Activated CD4-positive, alpha-beta T cell treated with anti-CD3 and anti-CD28 coated beads, Interleukin-10, Interleukin-2, amounts not matched to agents 100 ng/mL and 50 ng/mL, durations not matched to agents 16 hours and 8 hours (primary cell): ENCODE results near the gene CDSN.
A peak's percentile ranks its signal among the peaks of the same experiment; 100 is the strongest.

Experiments used
- DNase-seq: peaks from one replicate; pipeline ENCODE4 v3.0.0-alpha.2; 2020

The CDSN gene

GRCh38 chr6:31114970-31115849 is 5.0 kb downstream of the CDSN start:
- DNase-seq = no peak

- no peak for DNase-seq
These were observed 5.7 kb downstream of the CDSN start, which contains the start of gene PSORS1C1 for GRCh38 chr6:31114541-31114878. TSS of gene PSORS1C1 (plus strand) at chr6:31114800. CDS start at chr6:31129633, 14,833 bp downstream.

GRCh38 chr6:31113861-31114540 is 6.2 kb downstream of the CDSN start:
- no peak for DNase-seq

- no peak for DNase-seq
These were observed 7.8 kb downstream of the CDSN start, which contains the start of gene C6orf15 for GRCh38 chr6:31112478-31112877. TSS of gene C6orf15 (minus strand) at chr6:31112575. CDS start at chr6:31112555, 20 bp downstream.

GRCh38 chr6:31111712-31112111 is 8.5 kb downstream of the CDSN start:
- no peak for DNase-seq

GRCh38 chr6:31110825-31111582 is 9.2 kb downstream of the CDSN start:
- DNase-seq = no peak

GRCh38 chr6:31107052-31107451 is 13.2 kb downstream of the CDSN start:
- DNase-seq = no peak

GRCh38 chr6:31103136-31103535 is 17.1 kb downstream of the CDSN start:
- no peak for DNase-seq

- no peak for DNase-seq
These were observed 21.8 kb downstream of the CDSN start for GRCh38 chr6:31098449-31098938.

GRCh38 chr6:31096656-31097055 is 23.6 kb downstream of the CDSN start:
- no peak for DNase-seq

- DNase-seq = no peak
These were observed 24.0 kb downstream of the CDSN start for GRCh38 chr6:31096215-31096614.

- DNase-seq = peak; percentile 47
These were observed 25.8 kb downstream of the CDSN start for GRCh38 chr6:31094389-31094881.

- DNase-seq = no peak
These were observed 27.3 kb downstream of the CDSN start for GRCh38 chr6:31092769-31093505.

- DNase-seq = no peak
These were observed 28.0 kb downstream of the CDSN start for GRCh38 chr6:31092238-31092637.

- no peak for DNase-seq
These were observed 28.6 kb downstream of the CDSN start for GRCh38 chr6:31091680-31092079.

- DNase-seq = no peak
These were observed 29.3 kb downstream of the CDSN start for GRCh38 chr6:31090973-31091364.

GRCh38 chr6:31090275-31090972 is 29.8 kb downstream of the CDSN start:
- no peak for DNase-seq

GRCh38 chr6:31087494-31088089 is 32.7 kb downstream of the CDSN start:
- DNase-seq = peak; percentile 89

- DNase-seq = no peak
These were observed 33.3 kb downstream of the CDSN start for GRCh38 chr6:31086788-31087440.

- DNase-seq = peak; percentile 58
These were observed 36.4 kb downstream of the CDSN start for GRCh38 chr6:31083742-31084354.
